ENCODE data around the gene MRM1. TPM values are rescaled to one million over a fixed set of nuclear protein-coding genes. Genes with fewer than 3 reads are reported as not detected.

MRM1 gene
- total RNA-seq, 1 donor from 2014 or later = 21.0 TPM

GRCh38 chr17:36645422-36645821 is 44.0 kb downstream of the MRM1 start:
- H3K27me3 Mint-ChIP-seq (ENCODE audit: insufficient read depth) = peaks cover 56% of the 10 kb centered on the region
- no peaks in the 10 kb centered on the region for H3K9me3 Mint-ChIP-seq
- H3K4me1 Mint-ChIP-seq (ENCODE audit: low read depth) = peaks cover 14% of the 10 kb centered on the region
- H3K4me3 Mint-ChIP-seq = no peak overlapping the region
- intact Hi-C loops (cut with micrococcal nuclease) = no loop called here
- H3K36me3 Mint-ChIP-seq (ENCODE audit: low read depth) = no peaks in the 10 kb centered on the region
- DNase-seq (ENCODE audit: low spot score) = no peak
- H3K27ac Mint-ChIP-seq = no peak overlapping the region

- Mint-ChIP-seq H3K27me3 (ENCODE audit: insufficient read depth) (peaks cover 47% of the 10 kb centered on the region), H3K9me3 (no peaks in the 10 kb centered on the region), H3K36me3 (ENCODE audit: low read depth) (no peaks in the 10 kb centered on the region), H3K27ac (no peak overlapping the region), H3K4me3 (no peak overlapping the region), H3K4me1 (ENCODE audit: low read depth) (peaks cover 8% of the 10 kb centered on the region)
- intact Hi-C loops (cut with micrococcal nuclease) = no loop called here
- no peak for DNase-seq (ENCODE audit: low spot score)
Observed at GRCh38 chr17:36647636-36648035, 46.3 kb downstream of the MRM1 start.

- DNase-seq (ENCODE audit: low spot score) = no peak
- intact Hi-C loops (cut with micrococcal nuclease) = no loop called here
- Mint-ChIP-seq H3K27me3 (ENCODE audit: insufficient read depth) (peaks cover 37% of the 10 kb centered on the region), H3K9me3 (no peaks in the 10 kb centered on the region), H3K27ac (no peak overlapping the region), H3K36me3 (ENCODE audit: low read depth) (no peaks in the 10 kb centered on the region), H3K4me3 (no peak overlapping the region), H3K4me1 (ENCODE audit: low read depth) (no peaks in the 10 kb centered on the region)
Observed at GRCh38 chr17:36650096-36650775, 48.9 kb downstream of the MRM1 start.

- peaks cover 52% of the 10 kb centered on the region for H3K27me3 Mint-ChIP-seq (ENCODE audit: insufficient read depth)
Observed at GRCh38 chr17:36653374-36653773, 52.0 kb downstream of the MRM1 start.

GRCh38 chr17:36653856-36654255 is 52.5 kb downstream of the MRM1 start:
- no peaks in the 10 kb centered on the region for H3K9me3 Mint-ChIP-seq
- no peak overlapping the region for H3K27ac Mint-ChIP-seq
- no peaks in the 10 kb centered on the region for H3K36me3 Mint-ChIP-seq (ENCODE audit: low read depth)
- peaks cover 9% of the 10 kb centered on the region for H3K4me1 Mint-ChIP-seq (ENCODE audit: low read depth)
- intact Hi-C loops (cut with micrococcal nuclease) = no loop called here
- H3K27me3 Mint-ChIP-seq (ENCODE audit: insufficient read depth) = peaks cover 57% of the 10 kb centered on the region
- no peak overlapping the region for H3K4me3 Mint-ChIP-seq
- DNase-seq (ENCODE audit: low spot score) = no peak

More at GRCh38 chr17:36653374-36653773, 52.0 kb downstream of the MRM1 start:
- no peaks in the 10 kb centered on the region for H3K9me3 Mint-ChIP-seq
- intact Hi-C loops (cut with micrococcal nuclease) = no loop called here
- peaks cover 9% of the 10 kb centered on the region for H3K4me1 Mint-ChIP-seq (ENCODE audit: low read depth)
- H3K4me3 Mint-ChIP-seq = no peak overlapping the region
- no peak for DNase-seq (ENCODE audit: low spot score)
- H3K27ac Mint-ChIP-seq = no peak overlapping the region
- no peaks in the 10 kb centered on the region for H3K36me3 Mint-ChIP-seq (ENCODE audit: low read depth)

- Mint-ChIP-seq H3K4me1 (ENCODE audit: low read depth) (peaks cover 9% of the 10 kb centered on the region), H3K36me3 (ENCODE audit: low read depth) (no peaks in the 10 kb centered on the region), H3K27me3 (ENCODE audit: insufficient read depth) (peaks cover 55% of the 10 kb centered on the region), H3K27ac (no peak overlapping the region), H3K4me3 (no peak overlapping the region), H3K9me3 (no peaks in the 10 kb centered on the region)
- intact Hi-C loops (cut with micrococcal nuclease) = no loop called here
- no peak for DNase-seq (ENCODE audit: low spot score)
Observed at GRCh38 chr17:36655726-36656125, 54.3 kb downstream of the MRM1 start.

GRCh38 chr17:36657390-36657762 is 56.0 kb downstream of the MRM1 start:
- Mint-ChIP-seq H3K27me3 (ENCODE audit: insufficient read depth) (peaks cover 56% of the 10 kb centered on the region), H3K27ac (no peak overlapping the region), H3K4me3 (no peak overlapping the region), H3K36me3 (ENCODE audit: low read depth) (no peaks in the 10 kb centered on the region), H3K4me1 (ENCODE audit: low read depth) (peaks cover 9% of the 10 kb centered on the region), H3K9me3 (no peaks in the 10 kb centered on the region)
- DNase-seq (ENCODE audit: low spot score) = no peak
- intact Hi-C loops (cut with micrococcal nuclease) = no loop called here

GRCh38 chr17:36657763-36658490 is 56.5 kb downstream of the MRM1 start:
- no peak overlapping the region for H3K27ac Mint-ChIP-seq
- no peak for DNase-seq (ENCODE audit: low spot score)
- H3K36me3 Mint-ChIP-seq (ENCODE audit: low read depth) = no peaks in the 10 kb centered on the region
- intact Hi-C loops (cut with micrococcal nuclease) = no loop called here
- peak overlapping the region; percentile 11 for H3K4me3 Mint-ChIP-seq
- H3K4me1 Mint-ChIP-seq (ENCODE audit: low read depth) = peaks cover 9% of the 10 kb centered on the region
- H3K9me3 Mint-ChIP-seq = no peaks in the 10 kb centered on the region
- H3K27me3 Mint-ChIP-seq (ENCODE audit: insufficient read depth) = peaks cover 54% of the 10 kb centered on the region

Other genes with a start within 250 kb of the MRM1 start
- gene TBC1D3H, start 213.1 kb upstream of the MRM1 start, total RNA-seq = not detected in 2 replicates
- 46.2 and 50.5 TPM in 2 replicates for gene ZNHIT3, start 114.9 kb upstream of the MRM1 start, total RNA-seq
- 159 and 165 TPM in 2 replicates for gene MYO19, start 66.7 kb upstream of the MRM1 start, total RNA-seq
- 29.4 and 30.8 TPM in 2 replicates for gene PIGW, start 66.6 kb upstream of the MRM1 start, total RNA-seq
- gene GGNBP2, start 56.7 kb upstream of the MRM1 start, total RNA-seq = 77.1 and 80.9 TPM in 2 replicates
- 15.9 and 16.4 TPM in 2 replicates for gene DHRS11, start 9.7 kb upstream of the MRM1 start, total RNA-seq

All from activated T-helper 1 cell treated with anti-CD3 and anti-CD28 coated beads, Interleukin-12 subunit alpha, Interleukin-12 subunit beta, Interleukin-2, Interleukin-4 antibody, amounts not matched to agents 30 ng/mL and 10 ng/mL and 1 ng/mL, durations not matched to agents 14 hours and 24 hours and 36 hours (primary cell).